NCI-H1417 treated with DMSO at 0.1 percent for 48 hours (cell line): ENCODE measurements around the gene NFATC1.

Experiments used
- DNase-seq: peaks from one replicate; lab custom pipeline; 2025; lab: John Stamatoyannopoulos, UW

Gene NFATC1

DNA sequence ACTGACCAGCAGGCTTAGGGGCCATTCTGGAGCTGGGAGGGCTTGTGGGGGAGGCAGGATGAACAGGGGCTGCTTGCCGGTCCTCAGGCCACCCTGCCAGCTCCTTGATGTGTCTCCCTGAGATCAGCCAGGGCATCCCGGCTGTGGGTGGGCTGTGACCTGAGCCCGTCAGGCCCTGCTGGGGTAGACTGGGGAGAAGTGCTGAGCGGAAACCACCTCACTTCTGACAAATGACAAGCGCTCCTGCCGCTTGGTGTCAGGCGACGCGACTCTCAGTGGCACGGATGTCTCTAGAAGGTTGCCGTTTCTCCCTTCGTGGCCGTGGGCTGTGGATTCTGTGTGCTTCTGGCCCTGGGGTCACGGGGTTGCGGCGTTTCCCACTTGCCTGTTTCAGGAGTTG lies 45.7 kb downstream of the NFATC1 start:
- DNase-seq, result no peak

GRCh38 chr18:79442508-79443221 lies 46.9 kb downstream of the NFATC1 start:
- DNase-seq, result no peak

DNA sequence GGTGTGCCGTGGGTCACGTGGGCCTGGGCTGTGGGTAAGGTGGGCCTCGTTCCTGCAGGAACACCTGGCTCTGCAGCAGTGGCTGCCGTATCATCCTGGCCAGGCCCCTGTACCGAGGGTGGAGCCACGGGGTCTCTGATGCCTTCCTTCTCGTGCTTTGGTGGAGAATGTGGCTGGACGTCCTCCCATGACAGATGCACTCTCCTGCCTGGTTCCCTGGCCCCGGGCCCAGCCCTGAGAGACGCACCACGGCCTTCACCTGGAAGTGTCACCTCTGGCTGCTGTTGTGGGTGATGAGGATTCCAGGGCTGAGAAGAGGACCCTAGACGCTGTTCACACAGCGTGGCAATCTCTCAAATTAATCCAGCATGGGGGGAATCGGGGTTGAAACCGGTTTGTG lies 49.5 kb downstream of the NFATC1 start:
- DNase-seq, result no peak

- DNase-seq, result no peak
Measured at GRCh38 chr18:79445696-79446561, 50.2 kb downstream of the NFATC1 start.

GRCh38 chr18:79446931-79447330 lies 51.2 kb downstream of the NFATC1 start:
- DNase-seq, result no peak

DNA sequence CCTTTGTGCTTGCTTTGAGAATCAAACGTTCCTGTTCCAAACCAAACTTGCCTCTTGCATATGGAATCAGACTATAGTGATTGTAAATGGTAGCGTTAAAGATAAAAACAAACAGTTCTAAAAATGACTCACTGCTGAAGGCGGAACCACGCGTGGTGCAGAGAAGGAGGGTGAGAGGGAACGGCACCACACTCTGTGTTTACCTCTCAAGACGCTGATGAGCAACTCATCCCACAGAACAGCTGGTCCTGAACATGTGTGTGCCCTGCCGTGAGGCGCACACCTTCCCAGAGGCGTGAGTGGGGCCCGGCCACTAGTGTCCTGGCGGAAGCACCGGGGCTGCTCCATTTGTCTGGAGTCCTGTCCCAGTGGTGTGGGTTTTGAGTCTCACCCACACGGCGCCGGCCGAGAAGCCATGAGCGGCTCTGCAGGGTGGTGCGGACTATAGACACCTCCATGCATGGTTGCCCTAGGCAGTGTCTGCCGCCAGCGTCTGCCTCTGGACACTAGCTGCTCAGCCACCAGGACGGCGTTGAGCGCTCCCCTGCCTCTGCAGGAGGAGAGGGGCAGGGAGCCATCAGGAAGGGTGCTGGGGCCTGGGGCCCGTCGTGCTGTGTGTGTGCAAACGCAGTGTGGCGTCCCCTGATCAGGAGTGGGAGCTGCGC lies 52.1 kb downstream of the NFATC1 start:
- no peak for DNase-seq

DNA sequence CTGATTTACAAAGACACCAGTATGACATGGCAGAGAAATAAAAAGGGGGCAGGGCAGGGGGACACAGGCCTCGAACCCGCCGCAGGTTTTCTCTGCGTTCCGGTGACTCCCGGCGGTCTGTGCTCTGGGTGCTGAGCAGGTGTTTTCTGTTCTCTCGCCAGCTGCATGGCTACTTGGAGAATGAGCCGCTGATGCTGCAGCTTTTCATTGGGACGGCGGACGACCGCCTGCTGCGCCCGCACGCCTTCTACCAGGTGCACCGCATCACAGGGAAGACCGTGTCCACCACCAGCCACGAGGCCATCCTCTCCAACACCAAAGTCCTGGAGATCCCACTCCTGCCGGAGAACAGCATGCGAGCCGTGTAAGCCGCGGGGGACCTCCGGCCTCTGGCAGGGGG lies 52.9 kb downstream of the NFATC1 start:
- no peak for DNase-seq

- DNase-seq, result no peak
Measured at GRCh38 chr18:79449551-79450288, 54.0 kb downstream of the NFATC1 start.

GRCh38 chr18:79450289-79451080 lies 54.8 kb downstream of the NFATC1 start:
- no peak for DNase-seq

- no peak for DNase-seq
Measured at GRCh38 chr18:79451237-79452125, 55.8 kb downstream of the NFATC1 start.

GRCh38 chr18:79452190-79452990 lies 56.7 kb downstream of the NFATC1 start:
- DNase-seq, result no peak

DNA sequence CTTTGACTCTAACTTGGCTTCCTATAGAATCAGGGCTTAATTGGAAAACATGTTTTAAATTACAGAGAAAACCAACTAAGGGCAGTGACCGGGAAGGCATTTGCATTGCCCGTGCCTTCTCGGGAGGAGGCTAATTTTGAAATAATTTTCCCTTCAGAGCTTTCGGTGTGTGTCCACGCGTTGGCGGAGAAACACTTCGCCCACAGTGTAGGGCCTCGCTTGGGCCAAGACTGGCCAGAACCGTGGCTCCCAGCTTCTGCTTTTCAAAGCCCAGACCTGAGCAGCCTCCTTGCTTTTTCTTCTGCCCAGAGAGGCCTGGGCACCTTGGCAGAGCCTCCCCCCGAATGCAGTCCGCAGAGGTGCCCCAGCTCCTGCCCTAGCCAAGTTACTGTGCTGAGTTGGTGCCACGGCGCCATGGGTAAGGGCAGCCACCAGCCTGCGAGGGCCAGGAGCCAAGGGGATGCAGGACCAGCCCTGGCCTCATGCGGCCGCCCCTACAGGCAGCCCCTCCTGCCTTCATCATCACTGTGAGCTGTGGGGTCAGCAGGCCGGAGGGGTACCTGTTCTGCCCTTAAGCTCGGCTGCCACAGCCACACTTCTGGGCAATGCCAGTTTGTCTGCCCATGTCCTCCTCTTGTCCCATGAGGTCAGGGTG lies 57.4 kb downstream of the NFATC1 start:
- no peak for DNase-seq

GRCh38 chr18:79453816-79454735 lies 58.3 kb downstream of the NFATC1 start:
- DNase-seq, result no peak

DNA sequence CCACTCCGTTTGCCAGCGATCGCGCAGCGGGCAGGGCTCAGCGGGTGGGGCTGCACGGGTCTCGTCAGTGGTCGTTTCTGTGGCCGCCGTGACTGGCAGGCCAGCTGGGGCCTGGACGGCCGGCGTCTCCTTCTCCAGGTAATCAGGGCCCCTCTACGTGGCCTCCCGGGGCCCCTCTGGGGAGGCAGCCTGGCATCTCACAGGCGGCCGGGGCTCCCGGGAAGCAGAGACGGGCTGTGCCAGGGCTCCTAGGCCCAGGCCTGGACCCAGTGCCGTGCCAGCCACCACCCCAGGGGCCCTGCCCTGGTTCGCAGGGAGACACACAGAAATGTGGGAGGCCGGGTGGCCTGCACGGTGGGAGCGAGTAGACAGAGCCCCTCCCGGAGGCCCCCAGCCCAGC lies 59.5 kb downstream of the NFATC1 start:
- DNase-seq, result no peak

GRCh38 chr18:79456105-79456980 lies 60.6 kb downstream of the NFATC1 start:
- no peak for DNase-seq

DNA sequence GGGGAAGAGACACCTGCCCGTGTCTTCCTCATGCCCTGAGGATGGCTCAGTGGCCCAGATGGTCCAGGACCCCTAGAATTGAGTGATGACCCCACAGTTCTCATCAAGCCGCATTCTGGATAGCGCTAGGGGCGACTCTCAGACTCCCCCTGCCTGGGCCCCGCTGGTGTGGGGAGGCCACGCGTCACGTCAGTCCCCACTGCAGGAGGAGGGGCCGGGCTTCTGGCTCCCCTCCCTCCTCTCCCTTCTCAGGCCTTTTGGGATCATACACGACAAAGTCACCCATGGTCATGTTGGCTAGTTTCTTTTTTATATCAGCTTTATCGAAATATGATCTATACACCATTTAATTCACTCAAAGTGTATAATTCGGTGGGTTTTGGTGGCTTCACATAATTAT lies 61.5 kb downstream of the NFATC1 start:
- DNase-seq, result no peak

DNA sequence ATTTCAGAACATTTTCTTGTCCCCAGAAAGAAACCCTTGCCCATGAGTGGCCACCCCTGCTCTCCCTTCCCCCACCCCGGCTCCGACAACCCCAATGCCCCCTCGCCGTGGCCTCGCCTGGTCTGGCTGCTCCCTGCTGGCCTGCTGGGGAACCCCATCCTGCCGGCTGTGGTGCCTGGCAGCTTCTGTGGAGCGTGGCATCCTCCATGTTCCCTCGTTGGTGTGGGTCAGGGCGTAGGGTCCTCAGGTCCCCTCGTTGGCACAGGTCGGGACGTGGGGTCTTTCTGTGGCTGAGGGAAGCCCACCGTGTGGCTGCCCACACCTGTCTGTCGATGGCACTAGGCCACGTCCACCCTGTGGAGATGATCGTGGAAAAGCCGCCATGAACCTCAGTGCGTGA lies 61.9 kb downstream of the NFATC1 start:
- DNase-seq, result no peak
